DOHH2 (cell line): ENCODE results near the gene EDEM1.

Source experiments
- CTCF ChIP-seq: fragments of 200-600 bp; sonication (generic); IDR thresholded peaks from one replicate; pipeline ENCODE4 v1.5.1; 2014; ENCODE audit warnings: antibody characterized with exemption, mild to moderate bottlenecking, low read depth, low read length; ENCODE audit not compliant: poor library complexity, severe bottlenecking
- EZH2phosphoT487 ChIP-seq: fragments of 200-600 bp; sonication (generic); IDR thresholded peaks from 2 replicates; pipeline ENCODE4 v1.6.1; 2017; ENCODE audit warnings: borderline replicate concordance, mild to moderate bottlenecking, antibody characterized with exemption, low read length, moderate library complexity, mixed read lengths

GRCh38 chr3:5153074-5153473 lies 34.4 kb upstream of the EDEM1 start:
- no peak for TF ChIP-seq CTCF
- no peak for TF ChIP-seq EZH2phosphoT487
